ENCODE data around the gene TMEM178A. TPM values are rescaled to one million over a fixed set of nuclear protein-coding genes. Genes with fewer than 3 reads are reported as not detected.

The TMEM178A gene
- total and polyA plus RNA-seq, 2 donors (not counting 1 experiment from before 2014, with no cell fraction given), result 0.69 to 0.99 TPM

GRCh38 chr2:39720970-39721369, 55.3 kb downstream of the TMEM178A start:
- H3K9ac ChIP-seq (ENCODE audit: low read length), result no peak overlapping the region
- no peaks in the 10 kb centered on the region for H3K79me2 ChIP-seq (ENCODE audit: control insufficient read depth, insufficient read depth, low read length)
- DNase-seq, result no peak
- Mint-ChIP-seq H3K9me3 (ENCODE audit: insufficient read depth) (no peaks in the 10 kb centered on the region), H3K27ac (no peak overlapping the region), H3K27me3 (peaks cover 16% of the 10 kb centered on the region), H3K4me3 (no peak overlapping the region), H3K4me1 (no peaks in the 10 kb centered on the region)
- no peaks in the 10 kb centered on the region for H3K36me3 ChIP-seq (replicated peaks in 1 of 2; ENCODE audit: control extremely low read depth in 1 of 2, control insufficient read depth in 1 of 2, extremely low read depth in 1 of 2, insufficient read depth in 2 of 2, low read length in 1 of 2)
- CTCF ChIA-PET, result interaction anchor here (1.8 kb wide), 1 partner anchor 10 kb away, joined by 6 read pairs; no protein-coding TSS in a partner anchor
- TF ChIP-seq CTCF (IDR thresholded peaks at IDR 0.05) (no peak), EZH2 (IDR thresholded peaks at IDR 0.05; ENCODE audit: borderline replicate concordance, insufficient read depth, low read depth, low read length, poor library complexity, severe bottlenecking) (no peak)
- H2AFZ ChIP-seq (ENCODE audit: insufficient read depth, low read depth, low read length, poor library complexity, severe bottlenecking), result no peak overlapping the region
- POLR2A ChIA-PET, result no interaction called here
- no peaks in the 10 kb centered on the region for H3K9me3 ChIP-seq (ENCODE audit: control extremely low read depth in 1 of 3, control insufficient read depth in 2 of 3, insufficient read depth in 1 of 3, low read length in 2 of 3)
- intact Hi-C loops (cut with micrococcal nuclease), result no loop called here
- H3K27me3 ChIP-seq (replicated peaks in 1 of 4; ENCODE audit: control extremely low read depth in 1 of 4, control insufficient read depth in 3 of 4, insufficient read depth in 4 of 4, low read length in 3 of 4), result no peaks in the 10 kb centered on the region
- H4K20me1 ChIP-seq (ENCODE audit: control insufficient read depth, insufficient read depth, low read length, poor library complexity, severe bottlenecking), result no peaks in the 10 kb centered on the region
- no peaks in the 10 kb centered on the region for H3K4me1 ChIP-seq (ENCODE audit: control insufficient read depth in 2 of 2, insufficient read depth in 2 of 2, low read length in 2 of 2)
- H3K4me2 ChIP-seq (replicated peaks; ENCODE audit: low read depth, low read length, poor library complexity, severe bottlenecking), result no peak overlapping the region
- no peak for ATAC-seq (ENCODE audit: low read depth)
- 78% methylated on average over 1 of the region's 2 CpGs for WGBS (ENCODE audit: insufficient coverage)
- no peak overlapping the region for H3K4me3 ChIP-seq (ENCODE audit: control extremely low read depth in 1 of 5, extremely low read depth in 1 of 5, insufficient read depth in 1 of 5, low read depth in 2 of 5, low read length in 4 of 5)
- H3K27ac ChIP-seq (ENCODE audit: low read length in 2 of 2), result no peak overlapping the region

- ChIA-PET POLR2A (no interaction called here), CTCF (no interaction called here)
- no peaks in the 10 kb centered on the region for H3K9me3 ChIP-seq (ENCODE audit: control extremely low read depth in 1 of 3, control insufficient read depth in 2 of 3, insufficient read depth in 1 of 3, low read length in 2 of 3)
- H3K27ac ChIP-seq (ENCODE audit: low read length in 2 of 2), result no peak overlapping the region
- H3K4me2 ChIP-seq (replicated peaks; ENCODE audit: low read depth, low read length, poor library complexity, severe bottlenecking), result no peak overlapping the region
- Mint-ChIP-seq H3K27me3 (peaks cover 16% of the 10 kb centered on the region), H3K9me3 (ENCODE audit: insufficient read depth) (no peaks in the 10 kb centered on the region), H3K27ac (no peak overlapping the region), H3K4me1 (peaks cover 4% of the 10 kb centered on the region), H3K4me3 (no peak overlapping the region)
- ATAC-seq (ENCODE audit: low read depth) (no peak), DNase-seq (no peak)
- H3K79me2 ChIP-seq (ENCODE audit: control insufficient read depth, insufficient read depth, low read length), result no peaks in the 10 kb centered on the region
- H3K27me3 ChIP-seq (replicated peaks in 1 of 4; ENCODE audit: control extremely low read depth in 1 of 4, control insufficient read depth in 3 of 4, insufficient read depth in 4 of 4, low read length in 3 of 4), result no peaks in the 10 kb centered on the region
- WGBS (ENCODE audit: insufficient coverage), result 100% methylated on average over 1 of the region's 2 CpGs
- H3K4me1 ChIP-seq (ENCODE audit: control insufficient read depth in 2 of 2, insufficient read depth in 2 of 2, low read length in 2 of 2), result peaks cover 0 to 5% of the 10 kb centered on the region in 2 donors
- no peak for TF ChIP-seq CTCF (IDR thresholded peaks at IDR 0.05)
- no peak for TF ChIP-seq EZH2 (IDR thresholded peaks at IDR 0.05; ENCODE audit: borderline replicate concordance, insufficient read depth, low read depth, low read length, poor library complexity, severe bottlenecking)
- no peak overlapping the region for H3K4me3 ChIP-seq (ENCODE audit: control extremely low read depth in 1 of 5, extremely low read depth in 1 of 5, insufficient read depth in 1 of 5, low read depth in 2 of 5, low read length in 4 of 5)
- H2AFZ ChIP-seq (ENCODE audit: insufficient read depth, low read depth, low read length, poor library complexity, severe bottlenecking), result no peak overlapping the region
- H4K20me1 ChIP-seq (ENCODE audit: control insufficient read depth, insufficient read depth, low read length, poor library complexity, severe bottlenecking), result no peaks in the 10 kb centered on the region
- intact Hi-C loops (cut with micrococcal nuclease), result no loop called here
- no peak overlapping the region for H3K9ac ChIP-seq (ENCODE audit: low read length)
- H3K36me3 ChIP-seq (replicated peaks in 1 of 2; ENCODE audit: control extremely low read depth in 1 of 2, control insufficient read depth in 1 of 2, extremely low read depth in 1 of 2, insufficient read depth in 2 of 2, low read length in 1 of 2), result no peaks in the 10 kb centered on the region
Measured at GRCh38 chr2:39723497-39723896, 57.8 kb downstream of the TMEM178A start.

Data from B cell (primary cell).